ENCODE results near the gene NRXN3.

GRCh38 chr14:79090641-79091180, 920.5 kb downstream of the NRXN3 start:
- TF ChIP-seq CTCF (conservative IDR thresholded peaks at IDR 0.05; ENCODE audit: low read depth, low read length) (no peak), EZH2 (IDR thresholded peaks at IDR 0.05; ENCODE audit: low read length, unreplicated experiment) (no peak)
